GM23338 (cell line): ENCODE results near the gene TREM1. TPM values are rescaled to one million over a fixed set of nuclear protein-coding genes. Genes with fewer than 3 reads are reported as not detected.
"Not testable (repeated sequence)": the region's sequence is repeated elsewhere in the genome, so short reads cannot be mapped to it uniquely, and the experiment has no call there.

Experiments
- ATAC-seq: fragments of 200-7000 bp; cut with Tn5 transposase; 3 replicates; pipeline ENCODE4 v1.9.1; 2020
- DNase-seq: peaks from one replicate; pipeline ENCODE4 v3.0.0-alpha.2; 2015; ENCODE audit warnings: low spot score
- H2AFZ ChIP-seq: fragments of 200-600 bp; sonication (generic); 2 replicates; pipeline ENCODE4 v1.8.0; 2016; ENCODE audit warnings: antibody characterized with exemption, mild to moderate bottlenecking, moderate library complexity
- H3F3A ChIP-seq: fragments of 200-600 bp; sonication (generic); replicated peaks from 2 replicates; pipeline ENCODE4 v1.8.0; 2017; ENCODE audit warnings: antibody characterized with exemption, mixed run types, low read depth
- H3K27ac ChIP-seq: fragments of 200-600 bp; sonication (generic); 2 replicates; pipeline ENCODE4 v1.6.1; 2016; ENCODE audit warnings: low read depth
- H3K27me3 ChIP-seq: fragments of 200-600 bp; sonication (generic); 2 replicates; pipeline ENCODE4 v1.8.0; 2016; ENCODE audit warnings: mild to moderate bottlenecking, mixed run types, moderate library complexity; ENCODE audit not compliant: insufficient read depth
- H3K36me3 ChIP-seq: fragments of 200-600 bp; sonication (generic); 2 replicates; pipeline ENCODE4 v1.8.0; 2016; ENCODE audit warnings: mild to moderate bottlenecking; ENCODE audit not compliant: insufficient read depth
- H3K4me1 ChIP-seq: fragments of 200-600 bp; sonication (generic); 2 replicates; pipeline ENCODE4 v1.8.0; 2016; ENCODE audit warnings: mild to moderate bottlenecking, moderate library complexity; ENCODE audit not compliant: insufficient read depth
- H3K4me2 ChIP-seq: fragments of 200-600 bp; sonication (generic); 2 replicates; pipeline ENCODE4 v1.7.1; 2017; ENCODE audit warnings: mixed run types
- H3K4me3 ChIP-seq: fragments of 200-600 bp; sonication (generic); 2 replicates; pipeline ENCODE4 v1.6.1; 2016; ENCODE audit warnings: mixed run types
- H3K79me2 ChIP-seq: fragments of 200-600 bp; sonication (generic); replicated peaks from 2 replicates; pipeline ENCODE4 v1.8.0; 2017; ENCODE audit warnings: mild to moderate bottlenecking; ENCODE audit not compliant: insufficient read depth
- H3K9me2 ChIP-seq: fragments of 200-600 bp; sonication (generic); 2 replicates; pipeline ENCODE4 v1.8.0; 2017; ENCODE audit not compliant: insufficient read depth
- H4K20me1 ChIP-seq: fragments of 200-600 bp; sonication (generic); replicated peaks from 2 replicates; pipeline ENCODE4 v1.8.0; 2017; ENCODE audit warnings: mild to moderate bottlenecking; ENCODE audit not compliant: insufficient read depth
- H3K27ac Mint-ChIP-seq: 2 replicates; pipeline ENCODE4 v1.8.0; 2020; ENCODE audit warnings: inconsistent platforms, mild to moderate bottlenecking, moderate library complexity, mixed read lengths
- H3K27me3 Mint-ChIP-seq: 3 replicates; pipeline ENCODE4 v1.8.0; 2022; ENCODE audit warnings: low read depth, mild to moderate bottlenecking, moderate library complexity, mixed read lengths, inconsistent platforms; ENCODE audit not compliant: insufficient read depth, poor library complexity
- H3K36me3 Mint-ChIP-seq: 3 replicates; pipeline ENCODE4 v1.8.0; 2021; ENCODE audit warnings: low read depth, mild to moderate bottlenecking, inconsistent platforms, moderate library complexity, mixed read lengths
- H3K4me1 Mint-ChIP-seq: 3 replicates; pipeline ENCODE4 v1.8.0; 2020; ENCODE audit warnings: mild to moderate bottlenecking, inconsistent platforms, mixed read lengths
- H3K4me3 Mint-ChIP-seq: 3 replicates; pipeline ENCODE4 v1.8.0; 2021; ENCODE audit warnings: moderate library complexity, mild to moderate bottlenecking, inconsistent platforms, mixed read lengths
- H3K9me3 Mint-ChIP-seq: 3 replicates; pipeline ENCODE4 v1.8.0; 2020; ENCODE audit warnings: moderate library complexity, mild to moderate bottlenecking, inconsistent platforms, mixed read lengths
- CREB1 ChIP-seq: fragments of 250-450 bp; sonication (Bioruptor Pico); IDR thresholded peaks from 2 replicates; pipeline ENCODE4 v1.5.0; 2020; ENCODE audit warnings: low read depth, mild to moderate bottlenecking, moderate library complexity
- ETS1 ChIP-seq: IDR thresholded peaks from 2 replicates; pipeline ENCODE4 v1.6.1; 2016; ENCODE audit warnings: antibody characterized with exemption
- EZH2 ChIP-seq: fragments of 200-600 bp; sonication (generic); IDR thresholded peaks from one replicate; pipeline ENCODE4 v1.8.0; 2017; ENCODE audit warnings: antibody characterized with exemption, mild to moderate bottlenecking, low read depth; ENCODE audit not compliant: unreplicated experiment
- JUNB ChIP-seq: IDR thresholded peaks from one replicate; pipeline ENCODE4 v1.6.1; 2016; ENCODE audit warnings: antibody characterized with exemption; ENCODE audit not compliant: unreplicated experiment
- POLR2AphosphoS5 ChIP-seq: IDR thresholded peaks from 2 replicates; pipeline ENCODE4 v1.6.1; 2016; ENCODE audit warnings: antibody characterized with exemption, low read depth
- polyA plus RNA-seq: library from polyadenylated mRNA; unstranded; fragments of >200 nt; fragmentation: Nextera tagmentation; extraction: Ambion mirVana; gene quantifications from 2 replicates; pipeline ENCODE4 v1.2.1, GENCODE V29; 2016
- total RNA-seq: library from RNA; depleted of rRNA; stranded (reverse); fragments of >200 nt; shearing (Covaris generic); gene quantifications from 2 replicates; pipeline ENCODE4 v1.2.3, GENCODE V29; 2014
- TF ChIP-seq, protein P1 (sequence below): fragments of 250-450 bp; sonication (Bioruptor Pico); IDR thresholded peaks from 2 replicates; pipeline ENCODE4 v1.5.0; 2020; ENCODE audit warnings: mild to moderate bottlenecking, moderate library complexity

Gene TREM1
- total and polyA plus RNA-seq, 2 experiments from 2014 or later, result not detected

GRCh38 chr6:41247288-41247865, 39.1 kb downstream of the TREM1 start (continued):
- TF ChIP-seq, protein P1, sequence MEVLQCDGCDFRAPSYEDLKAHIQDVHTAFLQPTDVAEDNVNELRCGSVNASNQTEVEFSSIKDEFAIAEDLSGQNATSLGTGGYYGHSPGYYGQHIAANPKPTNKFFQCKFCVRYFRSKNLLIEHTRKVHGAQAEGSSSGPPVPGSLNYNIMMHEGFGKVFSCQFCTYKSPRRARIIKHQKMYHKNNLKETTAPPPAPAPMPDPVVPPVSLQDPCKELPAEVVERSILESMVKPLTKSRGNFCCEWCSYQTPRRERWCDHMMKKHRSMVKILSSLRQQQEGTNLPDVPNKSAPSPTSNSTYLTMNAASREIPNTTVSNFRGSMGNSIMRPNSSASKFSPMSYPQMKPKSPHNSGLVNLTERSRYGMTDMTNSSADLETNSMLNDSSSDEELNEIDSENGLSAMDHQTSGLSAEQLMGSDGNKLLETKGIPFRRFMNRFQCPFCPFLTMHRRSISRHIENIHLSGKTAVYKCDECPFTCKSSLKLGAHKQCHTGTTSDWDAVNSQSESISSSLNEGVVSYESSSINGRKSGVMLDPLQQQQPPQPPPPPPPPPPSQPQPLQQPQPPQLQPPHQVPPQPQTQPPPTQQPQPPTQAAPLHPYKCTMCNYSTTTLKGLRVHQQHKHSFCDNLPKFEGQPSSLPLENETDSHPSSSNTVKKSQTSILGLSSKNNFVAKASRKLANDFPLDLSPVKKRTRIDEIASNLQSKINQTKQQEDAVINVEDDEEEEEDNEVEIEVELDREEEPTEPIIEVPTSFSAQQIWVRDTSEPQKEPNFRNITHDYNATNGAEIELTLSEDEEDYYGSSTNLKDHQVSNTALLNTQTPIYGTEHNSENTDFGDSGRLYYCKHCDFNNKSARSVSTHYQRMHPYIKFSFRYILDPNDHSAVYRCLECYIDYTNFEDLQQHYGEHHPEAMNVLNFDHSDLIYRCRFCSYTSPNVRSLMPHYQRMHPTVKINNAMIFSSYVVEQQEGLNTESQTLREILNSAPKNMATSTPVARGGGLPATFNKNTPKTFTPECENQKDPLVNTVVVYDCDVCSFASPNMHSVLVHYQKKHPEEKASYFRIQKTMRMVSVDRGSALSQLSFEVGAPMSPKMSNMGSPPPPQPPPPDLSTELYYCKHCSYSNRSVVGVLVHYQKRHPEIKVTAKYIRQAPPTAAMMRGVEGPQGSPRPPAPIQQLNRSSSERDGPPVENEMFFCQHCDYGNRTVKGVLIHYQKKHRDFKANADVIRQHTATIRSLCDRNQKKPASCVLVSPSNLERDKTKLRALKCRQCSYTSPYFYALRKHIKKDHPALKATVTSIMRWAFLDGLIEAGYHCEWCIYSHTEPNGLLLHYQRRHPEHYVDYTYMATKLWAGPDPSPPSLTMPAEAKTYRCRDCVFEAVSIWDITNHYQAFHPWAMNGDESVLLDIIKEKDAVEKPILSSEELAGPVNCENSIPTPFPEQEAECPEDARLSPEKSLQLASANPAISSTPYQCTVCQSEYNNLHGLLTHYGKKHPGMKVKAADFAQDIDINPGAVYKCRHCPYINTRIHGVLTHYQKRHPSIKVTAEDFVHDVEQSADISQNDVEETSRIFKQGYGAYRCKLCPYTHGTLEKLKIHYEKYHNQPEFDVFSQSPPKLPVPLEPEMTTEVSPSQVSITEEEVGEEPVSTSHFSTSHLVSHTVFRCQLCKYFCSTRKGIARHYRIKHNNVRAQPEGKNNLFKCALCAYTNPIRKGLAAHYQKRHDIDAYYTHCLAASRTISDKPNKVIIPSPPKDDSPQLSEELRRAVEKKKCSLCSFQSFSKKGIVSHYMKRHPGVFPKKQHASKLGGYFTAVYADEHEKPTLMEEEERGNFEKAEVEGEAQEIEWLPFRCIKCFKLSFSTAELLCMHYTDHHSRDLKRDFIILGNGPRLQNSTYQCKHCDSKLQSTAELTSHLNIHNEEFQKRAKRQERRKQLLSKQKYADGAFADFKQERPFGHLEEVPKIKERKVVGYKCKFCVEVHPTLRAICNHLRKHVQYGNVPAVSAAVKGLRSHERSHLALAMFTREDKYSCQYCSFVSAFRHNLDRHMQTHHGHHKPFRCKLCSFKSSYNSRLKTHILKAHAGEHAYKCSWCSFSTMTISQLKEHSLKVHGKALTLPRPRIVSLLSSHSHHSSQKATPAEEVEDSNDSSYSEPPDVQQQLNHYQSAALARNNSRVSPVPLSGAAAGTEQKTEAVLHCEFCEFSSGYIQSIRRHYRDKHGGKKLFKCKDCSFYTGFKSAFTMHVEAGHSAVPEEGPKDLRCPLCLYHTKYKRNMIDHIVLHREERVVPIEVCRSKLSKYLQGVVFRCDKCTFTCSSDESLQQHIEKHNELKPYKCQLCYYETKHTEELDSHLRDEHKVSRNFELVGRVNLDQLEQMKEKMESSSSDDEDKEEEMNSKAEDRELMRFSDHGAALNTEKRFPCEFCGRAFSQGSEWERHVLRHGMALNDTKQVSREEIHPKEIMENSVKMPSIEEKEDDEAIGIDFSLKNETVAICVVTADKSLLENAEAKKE (CRISPR knock-in tag), result no peak
- TF ChIP-seq POLR2AphosphoS5, result no peak
- TF ChIP-seq EZH2, result no peak
- no peak for TF ChIP-seq JUNB
- TF ChIP-seq ETS1, result no peak
- TF ChIP-seq CREB1 (CRISPR knock-in tag), result no peak

DNA sequence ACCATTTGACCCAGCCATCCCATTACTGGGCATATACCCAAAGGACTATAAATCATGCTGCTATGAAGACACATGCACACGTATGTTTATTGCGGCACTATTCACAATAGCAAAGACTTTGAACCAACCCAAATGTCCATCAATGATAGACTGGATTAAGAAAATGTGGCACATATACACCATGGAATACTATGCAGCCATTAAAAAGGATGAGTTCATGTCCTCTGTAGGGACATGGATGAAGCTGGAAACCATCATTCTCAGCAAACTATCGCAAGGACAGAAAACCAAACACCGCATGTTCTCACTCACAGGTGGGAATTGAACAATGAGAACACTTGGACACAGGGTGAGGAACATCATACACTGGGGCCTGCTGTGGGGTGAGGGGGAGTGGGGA, 40.0 kb downstream of the TREM1 start:
- ATAC-seq, H3K9me3 Mint-ChIP-seq: not testable (repeated sequence)

More for the DNA sequence above, 40.0 kb downstream of the TREM1 start:
- H3K9me2 ChIP-seq, H2AFZ ChIP-seq, H3K36me3 Mint-ChIP-seq, H3K36me3 ChIP-seq, H3K27ac ChIP-seq, H3K4me1 ChIP-seq, H3K4me3 ChIP-seq, H3K4me1 Mint-ChIP-seq, H3F3A ChIP-seq, H3K79me2 ChIP-seq, H3K27ac Mint-ChIP-seq, H4K20me1 ChIP-seq, DNase-seq, H3K4me2 ChIP-seq, H3K27me3 ChIP-seq, H3K27me3 Mint-ChIP-seq, H3K4me3 Mint-ChIP-seq: not testable (repeated sequence)
